NCI-H345 treated with DMSO at 0.1 percent for 48 hours (cell line): Measurements from ENCODE around the gene INPP5D.
"Not testable (repeated sequence)": the region's sequence is repeated elsewhere in the genome, so short reads cannot be mapped to it uniquely, and the experiment has no call there.

ENCODE experiments used
- DNase-seq: peaks from one replicate; lab custom pipeline; 2025; ENCODE audit not compliant: unreplicated experiment; lab: John Stamatoyannopoulos, UW

INPP5D gene

GRCh38 chr2:233051241-233052149 is 8.6 kb upstream of the INPP5D start:
- no peak for DNase-seq

- DNase-seq = not testable (repeated sequence)
Observed at GRCh38 chr2:233052517-233052916, 7.6 kb upstream of the INPP5D start.

GRCh38 chr2:233053928-233054784 is 6.0 kb upstream of the INPP5D start:
- DNase-seq = no peak

- DNase-seq = no peak
Observed at GRCh38 chr2:233055362-233055761, 4.8 kb upstream of the INPP5D start.

GRCh38 chr2:233056961-233057605 is 3.1 kb upstream of the INPP5D start:
- DNase-seq = no peak

- DNase-seq = no peak
Observed at GRCh38 chr2:233058717-233059546, 1.2 kb upstream of the INPP5D start.

- DNase-seq = no peak
Observed at GRCh38 chr2:233059547-233059796, 670 bp upstream of the INPP5D start.

GRCh38 chr2:233060501-233060979 is 398 bp downstream of the INPP5D start:
- DNase-seq = no peak

GRCh38 chr2:233060980-233061590 is 943 bp downstream of the INPP5D start:
- no peak for DNase-seq

- DNase-seq = no peak
Observed at GRCh38 chr2:233061591-233062450, 1.7 kb downstream of the INPP5D start.

GRCh38 chr2:233062451-233062850 is 2.3 kb downstream of the INPP5D start:
- no peak for DNase-seq

- no peak for DNase-seq
Observed at GRCh38 chr2:233062946-233063268, 2.8 kb downstream of the INPP5D start.

- no peak for DNase-seq
Observed at GRCh38 chr2:233063269-233063975, 3.3 kb downstream of the INPP5D start.

GRCh38 chr2:233063976-233064411 is 3.9 kb downstream of the INPP5D start:
- DNase-seq = no peak

GRCh38 chr2:233064530-233065199 is 4.5 kb downstream of the INPP5D start:
- no peak for DNase-seq

GRCh38 chr2:233065200-233065589 is 5.1 kb downstream of the INPP5D start:
- DNase-seq = not testable (repeated sequence)

GRCh38 chr2:233065954-233066470 is 5.9 kb downstream of the INPP5D start:
- DNase-seq = no peak
